GM18873 (cell line): ENCODE data around the gene FAM156A.
"Not testable (repeated sequence)": the region's sequence is repeated elsewhere in the genome, so short reads cannot be mapped to it uniquely, and the experiment has no call there.

Experiments
- ATAC-seq: cut with Tn5 transposase; IDR thresholded peaks from one replicate; pipeline ENCODE4 v1.9.1; 2021; ENCODE audit warnings: mild to moderate bottlenecking, moderate library complexity, moderate number of reproducible peaks; ENCODE audit not compliant: unreplicated experiment, low FRiP score

Gene FAM156A

GRCh38 chrX:52958113-52958959 is at the start of gene FAM156A:
Gene FAM156A, minus strand, starts transcription at chrX:52958518. Its CDS starts 9,930 bp downstream, at chrX:52948588.
- ATAC-seq, result peak; percentile 80

- ATAC-seq, result no peak
Observed at GRCh38 chrX:53005327-53005726, 47.0 kb upstream of the FAM156A start.

GRCh38 chrX:53004811-53005210 is 46.5 kb upstream of the FAM156A start:
- no peak for ATAC-seq

GRCh38 chrX:53004038-53004437 is 45.7 kb upstream of the FAM156A start:
- ATAC-seq, result no peak

- ATAC-seq, result no peak
Observed at GRCh38 chrX:53003111-53003510, 44.8 kb upstream of the FAM156A start.

GRCh38 chrX:53001958-53002357 is 43.6 kb upstream of the FAM156A start:
- no peak for ATAC-seq

- ATAC-seq, result no peak
Observed at GRCh38 chrX:53000447-53001135, 42.3 kb upstream of the FAM156A start.

- no peak for ATAC-seq
Observed at GRCh38 chrX:52995987-52996331, 37.6 kb upstream of the FAM156A start.

GRCh38 chrX:52995135-52995986 is 37.0 kb upstream of the FAM156A start:
- ATAC-seq, result peak; percentile 90

- ATAC-seq, result no peak
Observed at GRCh38 chrX:52990848-52991247, 32.5 kb upstream of the FAM156A start.

GRCh38 chrX:52990011-52990631 is 31.8 kb upstream of the FAM156A start:
- peak; percentile 61 for ATAC-seq

GRCh38 chrX:52988985-52989917 is 30.9 kb upstream of the FAM156A start:
- no peak for ATAC-seq

GRCh38 chrX:52983321-52984000 is 25.1 kb upstream of the FAM156A start:
- ATAC-seq, result no peak

- ATAC-seq, result no peak
Observed at GRCh38 chrX:52979993-52980392, 21.7 kb upstream of the FAM156A start.

GRCh38 chrX:52979568-52979967 is 21.2 kb upstream of the FAM156A start:
- no peak for ATAC-seq

GRCh38 chrX:52977953-52978352 is 19.6 kb upstream of the FAM156A start:
- ATAC-seq, result no peak

- ATAC-seq, result not testable (repeated sequence)
Observed at GRCh38 chrX:52975576-52975975, 17.3 kb upstream of the FAM156A start.

- not testable (repeated sequence) for ATAC-seq
Observed at GRCh38 chrX:52974336-52974992, 16.1 kb upstream of the FAM156A start.
